ENCODE results near the gene MYO7A. TPM values are rescaled to one million over a fixed set of nuclear protein-coding genes. Genes with fewer than 3 reads are reported as not detected.

Gene MYO7A
- total and polyA plus RNA-seq, 2 of the 8 experiments (the other 6 are each of a cell fraction or from before 2014, with no cell fraction given) = 1.5 to 1.9 TPM

DNA sequence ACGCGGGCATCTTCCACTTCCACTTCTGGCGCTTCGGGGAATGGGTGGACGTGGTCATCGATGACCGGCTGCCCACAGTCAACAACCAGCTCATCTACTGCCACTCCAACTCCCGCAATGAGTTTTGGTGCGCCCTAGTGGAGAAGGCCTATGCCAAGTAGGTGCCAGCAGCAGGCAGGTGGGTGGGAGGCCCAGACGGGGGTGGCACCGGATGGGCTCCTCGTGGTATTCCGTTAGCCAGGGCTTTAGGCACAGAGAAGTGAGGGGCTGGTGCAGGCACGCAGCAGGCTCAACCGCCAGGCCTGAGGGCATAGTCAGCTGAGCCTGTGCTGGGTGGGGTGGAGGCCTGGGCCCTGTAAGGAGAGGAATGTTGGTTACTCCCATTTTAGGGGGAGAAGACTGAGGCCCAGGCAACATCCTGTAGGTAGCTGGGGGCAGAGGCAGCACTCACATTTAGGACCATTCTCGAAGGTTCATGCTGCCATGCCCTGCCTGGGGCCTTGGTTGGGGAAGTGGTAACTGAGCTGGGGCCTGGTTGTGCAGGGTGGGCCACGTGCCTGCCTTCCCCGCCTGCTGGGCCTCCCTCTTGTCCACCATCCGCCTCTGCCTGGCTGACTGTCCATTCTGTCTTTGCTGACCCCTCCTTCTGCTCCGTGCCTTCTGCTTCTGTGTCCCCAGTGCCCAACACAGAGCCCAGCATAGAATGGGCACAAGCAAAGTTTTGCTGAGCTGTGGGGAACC is 15.2 kb upstream of the MYO7A start:
- H3K27ac ChIP-seq (ENCODE audit: low read depth, low read length) = no peak overlapping the region
- DNase-seq (ENCODE audit: low read depth in 1 of 2, low spot score in 2 of 2) = no peak
- no peak overlapping the region for H4K8ac ChIP-seq (ENCODE audit: extremely low read depth, insufficient read depth, low read length)
- no peak overlapping the region for H2BK20ac ChIP-seq (ENCODE audit: low read length)
- H3K23me2 ChIP-seq (ENCODE audit: low read depth, low read length) = no peaks in the 10 kb centered on the region
- no peak for TF ChIP-seq BCL11A (IDR thresholded peaks at IDR 0.05; ENCODE audit: low read depth in 2 of 2, low read length in 2 of 2)
- no peak for TF ChIP-seq NANOG (IDR thresholded peaks at IDR 0.05; ENCODE audit: insufficient read depth, low read depth, low read length, poor library complexity, severe bottlenecking)
- no peak for TF ChIP-seq SIRT6 (IDR thresholded peaks at IDR 0.05; ENCODE audit: low read length)
- TF ChIP-seq CBX5 (IDR thresholded peaks at IDR 0.05; ENCODE audit: low read depth, low read length) = no peak
- TF ChIP-seq RBBP5 (IDR thresholded peaks at IDR 0.05; ENCODE audit: borderline replicate concordance, low read depth, low read length) = no peak
- no peak for TF ChIP-seq POU5F1 (IDR thresholded peaks at IDR 0.05; ENCODE audit: low read depth, low read length)
- TF ChIP-seq SIN3A (conservative IDR thresholded peaks at IDR 0.05 in 1 of 2, IDR thresholded peaks at IDR 0.05 in 1 of 2; ENCODE audit: low read depth in 1 of 2, low read length in 2 of 2) = no peak
- TF ChIP-seq NRF1 (IDR thresholded peaks at IDR 0.05; ENCODE audit: low read depth, low read length) = no peak
- TF ChIP-seq SP4 (IDR thresholded peaks at IDR 0.05; ENCODE audit: low read length) = no peak
- TF ChIP-seq EP300 (IDR thresholded peaks at IDR 0.05; ENCODE audit: borderline replicate concordance in 1 of 2, low read depth in 2 of 2, low read length in 2 of 2) = no peak
- no peak overlapping the region for H3K4ac ChIP-seq (replicated peaks; ENCODE audit: insufficient read length, low read depth, low read length)
- H4K5ac ChIP-seq (ENCODE audit: insufficient read length, low read depth, low read length) = no peak overlapping the region
- FAIRE-seq = no peak
- H2BK12ac ChIP-seq (ENCODE audit: low read depth, low read length) = no peak overlapping the region; the same call in 1 of the 2 replicates
- H2AFZ ChIP-seq (ENCODE audit: low read length) = no peak overlapping the region
- H3K4me3 ChIP-seq (ENCODE audit: extremely low read depth in 1 of 4, insufficient read depth in 2 of 4, low read depth in 3 of 4, low read length in 4 of 4) = no peak overlapping the region
- H3K4me1 ChIP-seq (replicated peaks in 1 of 4; ENCODE audit: control insufficient read depth in 3 of 4, insufficient read depth in 4 of 4, low read length in 3 of 4) = peaks cover 0 to 3% (median 1%) of the 10 kb centered on the region in 4 experiments; a peak in 3 of 7 replicates
- H3K14ac ChIP-seq (ENCODE audit: insufficient read length) = no peak overlapping the region
- H2AK5ac ChIP-seq (ENCODE audit: low read depth, low read length) = no peak overlapping the region
- H3K36me3 ChIP-seq (ENCODE audit: control insufficient read depth in 2 of 4, insufficient read depth in 4 of 4, low read length in 3 of 4) = no peaks in the 10 kb centered on the region
- H3K23ac ChIP-seq (ENCODE audit: insufficient read length) = no peak overlapping the region
- POLR2A ChIA-PET (ENCODE audit: partially characterized antibody) = interaction anchor here (0.7 kb wide), 3 partner anchors 10 to 401 kb away, joined by 3 to 4 read pairs (median 3); no protein-coding TSS in a partner anchor
- peak overlapping the region; percentile 5 for H4K91ac ChIP-seq (replicated peaks; ENCODE audit: insufficient read length, low read length)
- H3K9me3 ChIP-seq (ENCODE audit: insufficient read depth in 2 of 2, low read depth in 1 of 2, low read length in 1 of 2) = no peaks in the 10 kb centered on the region
- H3K56ac ChIP-seq (replicated peaks; ENCODE audit: insufficient read length, low read depth, low read length) = no peak overlapping the region
- no peak overlapping the region for H3K18ac ChIP-seq (ENCODE audit: extremely low read depth, low read length)
- no peak overlapping the region for H2BK15ac ChIP-seq (ENCODE audit: low read length)
- no peak overlapping the region for H2BK5ac ChIP-seq (ENCODE audit: low read depth, low read length)
- CTCF ChIA-PET (ENCODE audit: partially characterized antibody) = interaction anchor here (0.5 to 19.1 kb wide), 24 partner anchors 9 to 580 kb away, joined by 3 to 297 read pairs (median 5); partner anchors contain the start of genes CAPN5, MYO7A and OMP
- H3K4me2 ChIP-seq (ENCODE audit: insufficient read depth in 1 of 2, low read depth in 2 of 2, low read length in 2 of 2) = no peak overlapping the region
- H3K79me1 ChIP-seq (ENCODE audit: low read depth, low read length) = no peaks in the 10 kb centered on the region
- H3K27me3 ChIP-seq (replicated peaks in 1 of 4; ENCODE audit: control insufficient read depth in 3 of 4, extremely low read depth in 1 of 4, insufficient read depth in 3 of 4, low read length in 3 of 4) = no peaks in the 10 kb centered on the region
- H4K20me1 ChIP-seq (replicated peaks in 1 of 2; ENCODE audit: control insufficient read depth in 1 of 2, insufficient read depth in 2 of 2, low read length in 2 of 2) = no peaks in the 10 kb centered on the region
- H3K9ac ChIP-seq (replicated peaks in 1 of 4; ENCODE audit: extremely low read depth in 1 of 4, low read depth in 3 of 4, low read length in 3 of 4) = no peak overlapping the region
- WGBS, 2 experiments (ENCODE audit: extremely low coverage in 1 of 2, insufficient coverage in 1 of 2, insufficient read length in 1 of 2, insufficient replicate concordance in 2 of 2, low coverage in 1 of 2, low lambda C conversion rate in 2 of 2, missing lambda C conversion rate in 1 of 2) = 92% methylated on average over 16 of the region's 20 CpGs; no CpG with 5 or more reads in 1 of the 2 experiments
- no peak overlapping the region for H2BK120ac ChIP-seq (replicated peaks; ENCODE audit: low read depth, low read length)
- no peaks in the 10 kb centered on the region for H3K79me2 ChIP-seq (ENCODE audit: control insufficient read depth in 1 of 2, insufficient read depth in 2 of 2, low read length in 2 of 2)
